AG04449 (cell line): ENCODE data around the gene MRPS27.

ENCODE experiments used
- CTCF ChIA-PET: fragments of 350-600 bp; formaldehyde crosslinking; extraction: SDS; loops from one replicate; lab custom pipeline; 2021; ENCODE audit warnings: antibody characterized with exemption; lab: Yijun Ruan, JAX
- POLR2A ChIA-PET: fragments of 400-600, 350-600 bp; formaldehyde crosslinking; extraction: SDS; loops from one replicate; lab custom pipeline; 2020; ENCODE audit warnings: antibody characterized with exemption, inconsistent platforms; lab: Yijun Ruan, JAX
- DNase-seq: peaks from one replicate; pipeline ENCODE4 v3.0.0-alpha.2; 2010; ENCODE audit warnings: low read depth, low spot score
- H3K4me3 ChIP-seq: 2 replicates; pipeline ENCODE4 v1.5.1; 2011; ENCODE audit warnings: low read depth, mild to moderate bottlenecking, control low read depth, low read length
- TF ChIP-seq, protein P1 (sequence below): IDR thresholded peaks from one replicate; pipeline ENCODE4 v1.5.1; 2011; ENCODE audit warnings: mild to moderate bottlenecking, moderate library complexity, low read length, control low read depth, inconsistent platforms; ENCODE audit not compliant: insufficient read depth; ENCODE audit errors: missing control alignments

The MRPS27 gene

GRCh38 chr5:72281430-72281763, 38.6 kb downstream of the MRPS27 start:
- CTCF ChIA-PET = interaction anchor here (0.7 to 4.4 kb wide), 19 partner anchors 9 to 499 kb away, joined by 3 to 23 read pairs (median 7); no protein-coding TSS in a partner anchor
- DNase-seq = no peak
- TF ChIP-seq, protein P1, sequence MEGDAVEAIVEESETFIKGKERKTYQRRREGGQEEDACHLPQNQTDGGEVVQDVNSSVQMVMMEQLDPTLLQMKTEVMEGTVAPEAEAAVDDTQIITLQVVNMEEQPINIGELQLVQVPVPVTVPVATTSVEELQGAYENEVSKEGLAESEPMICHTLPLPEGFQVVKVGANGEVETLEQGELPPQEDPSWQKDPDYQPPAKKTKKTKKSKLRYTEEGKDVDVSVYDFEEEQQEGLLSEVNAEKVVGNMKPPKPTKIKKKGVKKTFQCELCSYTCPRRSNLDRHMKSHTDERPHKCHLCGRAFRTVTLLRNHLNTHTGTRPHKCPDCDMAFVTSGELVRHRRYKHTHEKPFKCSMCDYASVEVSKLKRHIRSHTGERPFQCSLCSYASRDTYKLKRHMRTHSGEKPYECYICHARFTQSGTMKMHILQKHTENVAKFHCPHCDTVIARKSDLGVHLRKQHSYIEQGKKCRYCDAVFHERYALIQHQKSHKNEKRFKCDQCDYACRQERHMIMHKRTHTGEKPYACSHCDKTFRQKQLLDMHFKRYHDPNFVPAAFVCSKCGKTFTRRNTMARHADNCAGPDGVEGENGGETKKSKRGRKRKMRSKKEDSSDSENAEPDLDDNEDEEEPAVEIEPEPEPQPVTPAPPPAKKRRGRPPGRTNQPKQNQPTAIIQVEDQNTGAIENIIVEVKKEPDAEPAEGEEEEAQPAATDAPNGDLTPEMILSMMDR = no peak
- POLR2A ChIA-PET = no interaction called here
- H3K4me3 ChIP-seq = no peak overlapping the region

DNA sequence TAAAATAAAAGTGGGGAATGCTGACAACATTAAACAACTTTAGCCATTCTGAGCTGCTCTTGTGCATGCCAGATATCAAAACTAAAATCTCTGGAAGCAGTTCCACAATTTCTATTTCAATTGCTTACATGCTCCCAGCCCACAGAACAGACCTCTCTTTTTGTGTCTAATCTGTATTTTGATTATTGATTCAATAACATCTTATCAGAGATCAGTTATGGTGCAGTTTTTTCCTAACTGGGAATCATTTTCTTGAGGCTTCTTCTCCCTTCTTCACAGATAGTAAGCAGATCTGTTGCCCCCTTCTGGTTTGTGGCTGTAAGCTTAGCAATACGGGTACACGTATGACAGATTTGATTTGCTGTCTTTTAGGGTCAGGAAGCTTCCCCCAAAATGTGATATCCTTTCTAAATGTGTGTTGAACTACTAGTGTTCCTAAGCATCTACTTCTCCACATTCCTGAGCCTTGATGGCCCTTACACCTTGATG, 39.4 kb downstream of the MRPS27 start:
- no peak for DNase-seq
- CTCF ChIA-PET = interaction anchor here (0.6 to 4.4 kb wide), 35 partner anchors 9 to 498 kb away, joined by 3 to 23 read pairs (median 4); no protein-coding TSS in a partner anchor
- H3K4me3 ChIP-seq = no peak overlapping the region
- POLR2A ChIA-PET = no interaction called here
- TF ChIP-seq, protein P1 = peak; percentile 63

- DNase-seq = no peak
- H3K4me3 ChIP-seq = no peak overlapping the region
- CTCF ChIA-PET = interaction anchor here (0.6 to 2.5 kb wide), 2 partner anchors 17 to 31 kb away, joined by 3 to 7 read pairs; no protein-coding TSS in a partner anchor
- POLR2A ChIA-PET = no interaction called here
- TF ChIP-seq, protein P1 = no peak
Measured at GRCh38 chr5:72276219-72276752, 43.8 kb downstream of the MRPS27 start.

- no peak for DNase-seq
- TF ChIP-seq, protein P1 = no peak
- no peak overlapping the region for H3K4me3 ChIP-seq
- CTCF ChIA-PET = interaction anchor here (0.9 to 1.6 kb wide), 3 partner anchors 9 to 164 kb away, joined by 3 to 4 read pairs (median 3); no protein-coding TSS in a partner anchor
- POLR2A ChIA-PET = no interaction called here
Measured at GRCh38 chr5:72273547-72273946, 46.5 kb downstream of the MRPS27 start.

- DNase-seq = no peak
- ChIA-PET CTCF (interaction anchor here (0.9 to 2.4 kb wide), 5 partner anchors 8 to 162 kb away, joined by 3 to 17 read pairs (median 3); no protein-coding TSS in a partner anchor), POLR2A (no interaction called here)
Measured at GRCh38 chr5:72272398-72272797, 47.6 kb downstream of the MRPS27 start.

GRCh38 chr5:72271702-72272101, 48.3 kb downstream of the MRPS27 start:
- POLR2A ChIA-PET = no interaction called here
- no peak overlapping the region for H3K4me3 ChIP-seq
- CTCF ChIA-PET = interaction anchor here (1.3 to 2.4 kb wide), 3 partner anchors 9 to 31 kb away, joined by 3 to 17 read pairs (median 3); no protein-coding TSS in a partner anchor
- TF ChIP-seq, protein P1 = no peak
- DNase-seq = no peak

More at GRCh38 chr5:72272398-72272797, 47.6 kb downstream of the MRPS27 start:
- TF ChIP-seq, protein P1 = no peak
- H3K4me3 ChIP-seq = no peak overlapping the region
